Vagina (tissue), 2 donors: ENCODE results near the gene EFCAB11. TPM values are rescaled to one million over a fixed set of nuclear protein-coding genes. Genes with fewer than 3 reads are reported as not detected.

Experiments
- DNase-seq, 2 donors: peaks; one replicate each; pipeline ENCODE4 v3.0.0-alpha.2; 2017; ENCODE audit errors: extremely low spot score in 2 of 2
- H3K27ac ChIP-seq: fragments of 200-600 bp; sonication (generic); one replicate; pipeline ENCODE4 v1.5.1; 2019
- H3K27me3 ChIP-seq: fragments of 200-600 bp; sonication (generic); one replicate; pipeline ENCODE4 v1.5.1; 2019
- H3K36me3 ChIP-seq, 2 donors: fragments of 200-600 bp; sonication (generic); one replicate each; pipeline ENCODE4 v1.5.1; 2017 to 2019
- H3K4me1 ChIP-seq: fragments of 200-600 bp; sonication (generic); one replicate; pipeline ENCODE4 v1.5.1; 2019
- H3K4me3 ChIP-seq, 2 donors: fragments of 200-600 bp; sonication (generic); 1 replicate in 1 of 2; 2 replicates in 1 of 2; pipeline ENCODE4 v1.5.1; 2016 to 2019
- H3K9me3 ChIP-seq: fragments of 200-600 bp; sonication (generic); one replicate; pipeline ENCODE4 v1.5.1; 2019
- POLR2A ChIP-seq, 2 donors: fragments of 450-650 bp; IDR thresholded peaks; one replicate each; pipeline ENCODE4 v1.6.1; 2017; ENCODE audit warnings: antibody characterized with exemption in 2 of 2, mild to moderate bottlenecking in 2 of 2, moderate library complexity in 2 of 2
- POLR2AphosphoS5 ChIP-seq, 2 donors: sonication (generic); formaldehyde crosslinking; IDR thresholded peaks; one replicate each; pipeline ENCODE4 v1.9.0; 2017; ENCODE audit warnings: antibody characterized with exemption in 2 of 2, mild to moderate bottlenecking in 2 of 2, low read depth in 1 of 2; ENCODE audit not compliant: insufficient read depth in 1 of 2
- intact Hi-C: fragments of 100-400 bp; cut with DNase I; formaldehyde crosslinking; loops from one replicate; pipeline ENCODE4 v1.15.1; 2023
- total RNA-seq: library from RNA; depleted of rRNA; stranded (reverse); fragments of >200 nt; gene quantifications from one replicate; pipeline ENCODE4 v1.2.3, GENCODE V29; 2016
- TF ChIP-seq, protein P1 (sequence below), 3 experiments: fragments of 450-650 bp in 2 of 3; fragments of 200-600 bp in 1 of 3; sonication (generic) in 1 of 3; IDR thresholded peaks; one replicate each; pipeline ENCODE4 v1.5.1; 2017 to 2019; ENCODE audit warnings: antibody characterized with exemption in 3 of 3, mild to moderate bottlenecking in 2 of 3, moderate library complexity in 2 of 3

EFCAB11 gene
- total RNA-seq, 1 donor from 2014 or later: 9.6 TPM

DNA sequence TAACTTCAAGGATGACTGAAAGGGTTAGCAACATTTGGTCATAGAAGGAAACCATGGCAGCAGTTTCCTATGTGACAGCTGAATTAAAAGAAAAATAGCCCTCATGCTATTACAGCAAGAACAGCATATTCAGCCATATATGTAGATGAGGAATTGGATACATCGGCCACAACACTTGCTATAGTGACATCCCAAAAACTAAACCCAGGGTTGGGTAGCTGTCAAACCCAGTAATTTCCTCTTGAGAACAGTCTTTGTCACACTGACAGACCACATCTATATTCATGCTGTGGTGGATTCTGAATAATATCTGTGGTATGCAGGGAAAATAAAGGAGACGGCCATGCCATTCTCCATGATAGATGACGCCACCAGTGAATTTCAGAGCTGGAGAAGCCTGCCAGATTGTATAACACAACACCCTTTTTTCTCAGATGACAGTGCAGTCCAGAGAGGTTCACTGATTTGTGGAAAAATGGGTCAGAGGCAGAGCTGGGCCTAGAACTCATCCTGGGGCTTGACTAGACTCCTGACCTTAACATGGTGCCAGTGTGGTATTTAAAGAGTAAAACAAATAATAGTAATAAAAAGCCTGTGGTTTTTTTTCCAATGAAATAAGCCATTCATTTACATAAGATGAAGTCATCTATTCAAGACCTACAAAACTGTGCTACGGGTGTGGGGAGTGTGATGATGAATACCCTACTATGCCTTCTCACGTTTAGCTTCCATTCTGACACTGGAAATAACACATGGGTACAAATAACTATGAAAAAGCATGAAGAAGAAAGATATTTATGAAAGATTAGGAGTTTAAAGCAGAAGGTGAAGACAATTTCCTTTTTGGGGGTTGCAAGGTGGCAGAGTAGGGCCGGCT, 32.3 kb downstream of the EFCAB11 start:
- Histone ChIP-seq H3K36me3 (no peaks in the 10 kb centered on the region), H3K27ac (no peak overlapping the region), H3K4me3 (no peak overlapping the region), H3K9me3 (no peaks in the 10 kb centered on the region), H3K4me1 (no peaks in the 10 kb centered on the region), H3K27me3 (no peaks in the 10 kb centered on the region)
- TF ChIP-seq POLR2AphosphoS5 (IDR thresholded peaks at IDR 0.05; ENCODE audit: insufficient read depth in 1 of 2, low read depth in 1 of 2): no peak
- TF ChIP-seq, protein P1, sequence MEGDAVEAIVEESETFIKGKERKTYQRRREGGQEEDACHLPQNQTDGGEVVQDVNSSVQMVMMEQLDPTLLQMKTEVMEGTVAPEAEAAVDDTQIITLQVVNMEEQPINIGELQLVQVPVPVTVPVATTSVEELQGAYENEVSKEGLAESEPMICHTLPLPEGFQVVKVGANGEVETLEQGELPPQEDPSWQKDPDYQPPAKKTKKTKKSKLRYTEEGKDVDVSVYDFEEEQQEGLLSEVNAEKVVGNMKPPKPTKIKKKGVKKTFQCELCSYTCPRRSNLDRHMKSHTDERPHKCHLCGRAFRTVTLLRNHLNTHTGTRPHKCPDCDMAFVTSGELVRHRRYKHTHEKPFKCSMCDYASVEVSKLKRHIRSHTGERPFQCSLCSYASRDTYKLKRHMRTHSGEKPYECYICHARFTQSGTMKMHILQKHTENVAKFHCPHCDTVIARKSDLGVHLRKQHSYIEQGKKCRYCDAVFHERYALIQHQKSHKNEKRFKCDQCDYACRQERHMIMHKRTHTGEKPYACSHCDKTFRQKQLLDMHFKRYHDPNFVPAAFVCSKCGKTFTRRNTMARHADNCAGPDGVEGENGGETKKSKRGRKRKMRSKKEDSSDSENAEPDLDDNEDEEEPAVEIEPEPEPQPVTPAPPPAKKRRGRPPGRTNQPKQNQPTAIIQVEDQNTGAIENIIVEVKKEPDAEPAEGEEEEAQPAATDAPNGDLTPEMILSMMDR (IDR thresholded peaks at IDR 0.05): no peak
- no peak for DNase-seq
- intact Hi-C loops: no loop called here

DNA sequence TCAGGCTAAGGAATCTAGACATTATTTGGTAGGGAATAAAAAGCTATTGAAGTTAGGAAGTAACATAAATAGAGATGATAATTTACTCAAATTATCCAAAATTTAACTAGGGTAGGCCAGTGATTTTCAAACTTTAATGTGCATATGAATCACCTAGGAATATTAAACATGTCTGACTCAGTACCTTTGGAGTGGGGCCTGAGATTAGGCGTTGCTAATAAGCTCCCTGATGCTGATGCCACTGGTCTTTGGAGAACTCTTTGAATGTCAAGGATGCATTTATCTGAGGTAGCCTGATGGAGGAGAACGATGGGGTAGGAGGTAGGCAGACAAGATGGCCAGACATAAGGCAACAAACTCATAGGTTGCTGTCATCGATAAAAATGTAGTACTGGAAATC, 33.2 kb downstream of the EFCAB11 start:
- no peak for DNase-seq
- Histone ChIP-seq H3K9me3 (no peaks in the 10 kb centered on the region), H3K4me3 (no peak overlapping the region), H3K27ac (no peak overlapping the region), H3K4me1 (no peaks in the 10 kb centered on the region), H3K36me3 (no peaks in the 10 kb centered on the region), H3K27me3 (no peaks in the 10 kb centered on the region)
- TF ChIP-seq POLR2A (IDR thresholded peaks at IDR 0.05) (no peak), POLR2AphosphoS5 (IDR thresholded peaks at IDR 0.05; ENCODE audit: insufficient read depth in 1 of 2, low read depth in 1 of 2) (no peak)
- TF ChIP-seq, protein P1 (IDR thresholded peaks at IDR 0.05): no peak
- intact Hi-C loops: no loop called here

DNA sequence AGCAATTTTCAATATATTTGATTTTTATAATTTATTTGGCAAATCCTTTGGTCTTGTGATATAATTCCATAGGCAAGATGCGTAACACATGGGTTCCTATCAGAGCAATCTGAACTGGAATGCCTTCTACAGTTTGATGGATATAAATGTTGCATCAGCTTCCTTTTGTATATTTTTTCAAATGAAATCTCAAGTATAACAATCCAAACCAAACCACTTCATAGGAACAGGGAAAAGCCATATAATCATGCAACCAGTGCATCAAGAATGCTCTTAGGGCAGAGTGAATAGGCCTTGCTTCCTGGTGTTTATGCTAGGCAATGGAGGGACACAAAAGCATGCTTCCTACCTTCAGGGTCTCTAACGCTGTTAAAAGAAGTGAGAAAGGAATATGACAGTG, 34.5 kb downstream of the EFCAB11 start:
- no peak for DNase-seq
- no peaks in the 10 kb centered on the region for H3K27me3 ChIP-seq
- no peaks in the 10 kb centered on the region for H3K36me3 ChIP-seq
- no peak overlapping the region for H3K27ac ChIP-seq
- TF ChIP-seq POLR2AphosphoS5 (IDR thresholded peaks at IDR 0.05; ENCODE audit: insufficient read depth in 1 of 2, low read depth in 1 of 2) (no peak), POLR2A (IDR thresholded peaks at IDR 0.05) (no peak)
- TF ChIP-seq, protein P1 (IDR thresholded peaks at IDR 0.05): no peak
- no peaks in the 10 kb centered on the region for H3K9me3 ChIP-seq
- no peaks in the 10 kb centered on the region for H3K4me1 ChIP-seq
- no peak overlapping the region for H3K4me3 ChIP-seq
- intact Hi-C loops: no loop called here

- intact Hi-C loops: no loop called here
- Histone ChIP-seq H3K27me3 (no peaks in the 10 kb centered on the region), H3K4me1 (no peaks in the 10 kb centered on the region), H3K4me3 (no peak overlapping the region), H3K9me3 (no peaks in the 10 kb centered on the region), H3K36me3 (no peaks in the 10 kb centered on the region), H3K27ac (no peak overlapping the region)
- DNase-seq: no peak
- TF ChIP-seq, protein P1 (IDR thresholded peaks at IDR 0.05): no peak
- TF ChIP-seq POLR2AphosphoS5 (IDR thresholded peaks at IDR 0.05; ENCODE audit: insufficient read depth in 1 of 2, low read depth in 1 of 2) (no peak), POLR2A (IDR thresholded peaks at IDR 0.05) (no peak)
These were observed 35.8 kb downstream of the EFCAB11 start for GRCh38 chr14:89918721-89919120.
